SK-N-SH (cell line): ENCODE measurements around the gene CFAP20. TPM values are rescaled to one million over a fixed set of nuclear protein-coding genes. Genes with fewer than 3 reads are reported as not detected.

ENCODE experiments used
- CTCF ChIA-PET: fragments of 300-600, 350-600 bp; formaldehyde crosslinking; extraction: SDS; loops from one replicate; lab custom pipeline; 2021; lab: Yijun Ruan, JAX
- POLR2A ChIA-PET: fragments of 350-600 bp; sonication (Branson Sonifier 250); formaldehyde crosslinking; extraction: SDS; loops from one replicate; lab custom pipeline; 2020; ENCODE audit warnings: antibody characterized with exemption, inconsistent platforms; lab: Yijun Ruan, JAX
- DNase-seq: peaks from one replicate; pipeline ENCODE4 v3.0.0; 2012
- H2AFZ ChIP-seq: fragments of 200-600 bp; sonication (generic); 2 replicates; pipeline ENCODE4 v1.8.1; 2016; ENCODE audit warnings: antibody characterized with exemption, mild to moderate bottlenecking, low read depth
- H3F3A ChIP-seq: fragments of 200-600 bp; sonication (generic); replicated peaks from 2 replicates; pipeline ENCODE3; 2016; ENCODE audit warnings: antibody characterized with exemption, mild to moderate bottlenecking; ENCODE audit not compliant: insufficient read depth
- H3K27ac ChIP-seq, 2 experiments: fragments of 200-500 bp in 1 of 2; fragments of 200-600 bp in 1 of 2; sonication (Bioruptor generic) in 1 of 2; sonication (generic), shearing (Covaris generic) in 1 of 2; 2 replicates each; pipeline versions ENCODE4 v1.5.1 to v1.6.1; 2014 to 2016; ENCODE audit warnings: low read depth in 2 of 2, inconsistent platforms in 1 of 2, low read length in 1 of 2, mild to moderate bottlenecking in 1 of 2, mixed read lengths in 1 of 2
- H3K27me3 ChIP-seq: fragments of 200-600 bp; sonication (generic), shearing (Covaris generic); 2 replicates; pipeline ENCODE4 v1.6.1; 2016; ENCODE audit warnings: mixed run types; ENCODE audit not compliant: insufficient read depth
- H3K36me3 ChIP-seq, 2 experiments: fragments of 200-500 bp in 1 of 2; fragments of 200-600 bp in 1 of 2; sonication (Bioruptor generic) in 1 of 2; sonication (generic) in 1 of 2; replicated peaks in 1 of 2; 2 replicates each; pipeline versions ENCODE3 to v1.5.1; 2014 to 2016; ENCODE audit warnings: low read length in 1 of 2, mild to moderate bottlenecking in 1 of 2; ENCODE audit not compliant: insufficient read depth in 2 of 2, control insufficient read depth in 1 of 2
- H3K4me1 ChIP-seq, 2 experiments: fragments of 200-500 bp in 1 of 2; fragments of 200-600 bp in 1 of 2; sonication (Bioruptor generic) in 1 of 2; sonication (generic), shearing (Covaris generic) in 1 of 2; 2 replicates each; pipeline versions ENCODE4 v1.5.1 to v1.6.1; 2014 to 2016; ENCODE audit warnings: low read depth in 1 of 2, low read length in 1 of 2, mixed run types in 1 of 2; ENCODE audit not compliant: insufficient read depth in 2 of 2, control insufficient read depth in 1 of 2
- H3K4me2 ChIP-seq: fragments of 200-600 bp; sonication (generic), shearing (Covaris generic); 2 replicates; pipeline ENCODE4 v1.6.1; 2017; ENCODE audit warnings: mixed run types
- H3K4me3 ChIP-seq, 2 experiments: fragments of 200-500 bp in 1 of 2; fragments of 200-600 bp in 1 of 2; sonication (Bioruptor generic) in 1 of 2; sonication (generic), shearing (Covaris generic) in 1 of 2; 2 replicates each; pipeline versions ENCODE4 v1.5.1 to v1.8.1; 2014 to 2016; ENCODE audit warnings: low read depth in 2 of 2, inconsistent platforms in 1 of 2, low read length in 1 of 2, mild to moderate bottlenecking in 1 of 2, mixed read lengths in 1 of 2, moderate library complexity in 1 of 2
- H3K79me2 ChIP-seq: fragments of 200-600 bp; sonication (generic); 2 replicates; pipeline ENCODE4 v1.8.1; 2017; ENCODE audit warnings: mild to moderate bottlenecking; ENCODE audit not compliant: insufficient read depth
- H3K9ac ChIP-seq: fragments of 200-600 bp; sonication (generic); 2 replicates; pipeline ENCODE4 v1.6.1; 2017; ENCODE audit warnings: mixed run types
- H3K9me2 ChIP-seq: fragments of 200-600 bp; sonication (generic); 2 replicates; pipeline ENCODE4 v1.6.1; 2017; ENCODE audit warnings: mixed run types
- H3K9me3 ChIP-seq: fragments of 200-600 bp; sonication (generic); 2 replicates; pipeline ENCODE4 v1.6.1; 2017; ENCODE audit warnings: mixed run types, mild to moderate bottlenecking, moderate library complexity
- H4K20me1 ChIP-seq: fragments of 200-600 bp; sonication (generic); 2 replicates; pipeline ENCODE4 v1.6.1; 2017; ENCODE audit warnings: mild to moderate bottlenecking, mixed run types; ENCODE audit not compliant: insufficient read depth
- CHD2 ChIP-seq: fragments of 150-350 bp; IDR thresholded peaks from 2 replicates; pipeline ENCODE4 v1.6.1; 2018; ENCODE audit warnings: low read length; ENCODE audit not compliant: partially characterized antibody
- ELF1 ChIP-seq: IDR thresholded peaks from 2 replicates; pipeline ENCODE4 v1.4.0; 2012
- FOXM1 ChIP-seq: IDR thresholded peaks from 2 replicates; pipeline ENCODE4 v1.4.0; 2012; ENCODE audit warnings: low read depth, mild to moderate bottlenecking
- GABPA ChIP-seq: IDR thresholded peaks from 2 replicates; pipeline ENCODE4 v1.4.0; 2012; ENCODE audit warnings: low read depth, mild to moderate bottlenecking
- GATA2 ChIP-seq: sonication (generic); formaldehyde crosslinking; IDR thresholded peaks from 2 replicates; pipeline ENCODE4 v1.5.0; 2020; ENCODE audit warnings: mild to moderate bottlenecking, missing genetic modification reagents
- JUND ChIP-seq: IDR thresholded peaks from 2 replicates; pipeline ENCODE4 v1.4.0; 2012
- NFIC ChIP-seq: IDR thresholded peaks from 2 replicates; pipeline ENCODE4 v1.4.0; 2012; ENCODE audit warnings: borderline replicate concordance
- NRF1 ChIP-seq: IDR thresholded peaks from 2 replicates; pipeline ENCODE4 v1.6.1; 2012; ENCODE audit warnings: low read depth, mild to moderate bottlenecking, low read length
- PBX3 ChIP-seq: IDR thresholded peaks from 2 replicates; pipeline ENCODE4; 2012
- RAD21 ChIP-seq: IDR thresholded peaks from 2 replicates; pipeline ENCODE4 v1.6.1; 2012; ENCODE audit warnings: mild to moderate bottlenecking, low read length
- REST ChIP-seq: IDR thresholded peaks from 2 replicates; pipeline ENCODE4 v1.6.1; 2012; ENCODE audit warnings: mild to moderate bottlenecking, low read depth, low read length, moderate library complexity
- RXRA ChIP-seq: IDR thresholded peaks from 2 replicates; pipeline ENCODE4 v1.4.0; 2012; ENCODE audit warnings: low read depth, mild to moderate bottlenecking, borderline replicate concordance
- SIN3A ChIP-seq: IDR thresholded peaks from 2 replicates; pipeline ENCODE4 v1.6.1; 2012; ENCODE audit warnings: low read depth, mild to moderate bottlenecking, low read length, moderate library complexity, borderline replicate concordance
- TAF1 ChIP-seq: IDR thresholded peaks from 2 replicates; pipeline ENCODE4 v1.6.1; 2012; ENCODE audit warnings: low read depth, mild to moderate bottlenecking, low read length, moderate library complexity, borderline replicate concordance
- WGBS: methylation state at CpG from one replicate; pipeline ENCODE4 v1.1.6; 2017; ENCODE audit warnings: low lambda C conversion rate; 5-methylcytosine and 5-hydroxymethylcytosine counted together
- polyA plus RNA-seq, 3 experiments: library from polyadenylated mRNA; depleted of rRNA; stranded (reverse); fragments of >200 nt; gene quantifications; 2 replicates each; pipeline ENCODE4 v1.2.3, GENCODE V29; 2012

Gene CFAP20
- polyA plus RNA-seq, 1 of the 3 experiments (the other 2 are of a cell fraction), result 61.6 TPM

DNA sequence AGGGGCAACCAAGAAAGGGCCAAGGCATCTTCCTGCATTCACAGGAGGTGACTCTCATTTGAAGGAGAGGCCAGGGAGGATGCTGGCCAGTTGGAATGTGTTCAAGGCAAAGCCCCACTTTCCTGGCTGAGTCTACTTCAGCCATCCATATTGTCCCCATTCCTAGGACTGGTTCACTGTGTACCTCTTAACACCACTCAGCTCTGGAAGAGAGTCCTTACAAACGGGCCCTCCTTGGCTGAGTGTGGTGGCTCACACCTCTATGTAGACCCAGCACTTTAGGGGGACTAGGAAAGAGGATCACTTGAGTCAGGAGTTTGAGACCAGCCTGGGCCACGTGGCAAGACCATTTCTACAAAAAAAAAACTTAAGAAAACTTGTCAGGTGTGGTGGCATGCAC is 28.1 kb upstream of the CFAP20 start:
- Histone ChIP-seq H3K9me3 (no peaks in the 10 kb centered on the region), H3K4me3 (no peak overlapping the region), H3K27ac (no peak overlapping the region), H3K4me1 (no peaks in the 10 kb centered on the region)
- no peak for DNase-seq
- POLR2A ChIA-PET, result no interaction called here
- TF ChIP-seq ELF1 (no peak), NRF1 (no peak)
- TF ChIP-seq, all 33 proteins: peak for 0
- no peak overlapping the region for H3K9ac ChIP-seq
- no peaks in the 10 kb centered on the region for H3K9me2 ChIP-seq
- H3K36me3 ChIP-seq, result peaks cover 20 to 36% of the 10 kb centered on the region in 2 experiments
- H2AFZ ChIP-seq, result no peak overlapping the region
- H3K4me2 ChIP-seq, result no peak overlapping the region
- peaks cover 4% of the 10 kb centered on the region for H3F3A ChIP-seq
- no peaks in the 10 kb centered on the region for H3K27me3 ChIP-seq
- CTCF ChIA-PET, result no interaction called here
- H4K20me1 ChIP-seq, result no peaks in the 10 kb centered on the region
- WGBS, result 73% methylated on average over 2 of the region's 2 CpGs
- H3K79me2 ChIP-seq, result no peaks in the 10 kb centered on the region

GRCh38 chr16:58155839-58156238 is 26.7 kb upstream of the CFAP20 start:
- CTCF ChIA-PET, result no interaction called here
- 57% methylated on average over 2 of the region's 2 CpGs for WGBS

More at GRCh38 chr16:58155839-58156238, 26.7 kb upstream of the CFAP20 start:
- H3K4me2 ChIP-seq, result no peak overlapping the region
- no peaks in the 10 kb centered on the region for H4K20me1 ChIP-seq
- peaks cover 4% of the 10 kb centered on the region for H3F3A ChIP-seq
- no peak overlapping the region for H2AFZ ChIP-seq
- TF ChIP-seq NFIC (no peak), NRF1 (no peak), RXRA (no peak), CHD2 (no peak), FOXM1 (no peak), JUND (no peak), GABPA (no peak), SIN3A (no peak), REST (no peak), GATA2 (CRISPR knock-in tag) (no peak), TAF1 (no peak), RAD21 (no peak), PBX3 (no peak)
- POLR2A ChIA-PET, result no interaction called here
- no peak for DNase-seq
- no peaks in the 10 kb centered on the region for H3K9me2 ChIP-seq
- no peaks in the 10 kb centered on the region for H3K79me2 ChIP-seq
- no peak overlapping the region for H3K27ac ChIP-seq
- peaks cover 8 to 23% of the 10 kb centered on the region in 2 experiments for H3K36me3 ChIP-seq
- H3K4me1 ChIP-seq, result no peaks in the 10 kb centered on the region
- no peaks in the 10 kb centered on the region for H3K9me3 ChIP-seq
- H3K9ac ChIP-seq, result no peak overlapping the region
- no peaks in the 10 kb centered on the region for H3K27me3 ChIP-seq
- no peak overlapping the region for H3K4me3 ChIP-seq
